Measurements from ENCODE around the gene TEN1.
A peak's percentile ranks its signal among the peaks of the same experiment; 100 is the strongest.
"Not testable (repeated sequence)": the region's sequence is repeated elsewhere in the genome, so short reads cannot be mapped to it uniquely, and the experiment has no call there.

Gene TEN1

GRCh38 chr17:76032073-76032779 lies 53.2 kb downstream of the TEN1 start:
- DNase-seq = no peak

- DNase-seq = no peak
These were observed 53.7 kb downstream of the TEN1 start for GRCh38 chr17:76032780-76033108.

- no peak for DNase-seq
These were observed 54.1 kb downstream of the TEN1 start for GRCh38 chr17:76033139-76033538.

- no peak for DNase-seq
These were observed 55.6 kb downstream of the TEN1 start for GRCh38 chr17:76034428-76035350.

- DNase-seq = no peak
These were observed 57.6 kb downstream of the TEN1 start for GRCh38 chr17:76036497-76037261.

GRCh38 chr17:76038050-76038449 lies 59.0 kb downstream of the TEN1 start:
- DNase-seq = no peak

- no peak for DNase-seq
These were observed 60.1 kb downstream of the TEN1 start for GRCh38 chr17:76039121-76039520.

GRCh38 chr17:76040376-76040775 lies 61.3 kb downstream of the TEN1 start:
- no peak for DNase-seq

GRCh38 chr17:76042868-76043267 lies 63.8 kb downstream of the TEN1 start:
- not testable (repeated sequence) for DNase-seq

GRCh38 chr17:76044475-76045007 lies 65.5 kb downstream of the TEN1 start:
- DNase-seq = not testable (repeated sequence)

- no peak for DNase-seq
These were observed 67.0 kb downstream of the TEN1 start for GRCh38 chr17:76046064-76046463.

- DNase-seq = peak in 2 of 4 experiments; percentile 29 to 40
These were observed 69.1 kb downstream of the TEN1 start for GRCh38 chr17:76048025-76048605.

GRCh38 chr17:76048711-76049110 lies 69.7 kb downstream of the TEN1 start:
- no peak for DNase-seq

GRCh38 chr17:76049239-76049638 lies 70.2 kb downstream of the TEN1 start:
- DNase-seq = no peak

- DNase-seq = peak in 2 of 4 experiments; percentile 31 to 48
These were observed 70.9 kb downstream of the TEN1 start for GRCh38 chr17:76049836-76050537.

Data from suppressor macrophage (primary cell).